ENCODE measurements around the gene PTPRN2. TPM values are rescaled to one million over a fixed set of nuclear protein-coding genes. Genes with fewer than 3 reads are reported as not detected.
"Not testable (repeated sequence)": the region's sequence is repeated elsewhere in the genome, so short reads cannot be mapped to it uniquely, and the experiment has no call there.

PTPRN2 gene
- total RNA-seq, 1 experiment from 2014 or later, result 3.8 TPM

- Histone ChIP-seq H3K9me3 (replicated peaks) (no peaks in the 10 kb centered on the region), H3K27me3 (no peaks in the 10 kb centered on the region), H3K4me3 (no peak overlapping the region), H3K27ac (no peak overlapping the region), H3K36me3 (no peaks in the 10 kb centered on the region), H3K4me1 (peaks cover 7% of the 10 kb centered on the region; the same call in 1 of the 2 replicates)
- no peak for DNase-seq
Observed at GRCh38 chr7:158343936-158344455, 243.6 kb downstream of the PTPRN2 start.

DNA sequence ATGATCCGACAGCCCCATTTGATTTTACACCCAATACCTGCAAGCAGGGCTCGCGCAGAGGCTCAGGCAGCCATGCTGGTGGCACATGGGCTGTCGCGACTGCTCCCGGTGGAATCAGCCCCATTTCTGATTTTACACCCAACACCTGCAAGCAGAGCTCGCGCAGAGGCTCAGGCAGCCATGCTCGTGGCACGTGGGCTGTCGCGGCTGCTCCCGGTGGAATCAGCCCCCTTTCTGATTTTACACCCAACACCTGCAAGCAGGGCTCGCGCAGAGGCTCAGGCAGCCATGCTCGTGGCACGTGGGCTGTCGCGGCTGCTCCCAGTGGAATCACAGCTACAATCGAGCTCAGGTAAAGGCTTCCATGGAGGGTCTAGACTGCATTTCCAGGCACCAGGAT, 244.1 kb downstream of the PTPRN2 start:
- Histone ChIP-seq H3K4me3 (no peak overlapping the region), H3K4me1 (peaks cover 7% of the 10 kb centered on the region; the same call in 1 of the 2 replicates), H3K27me3 (no peaks in the 10 kb centered on the region), H3K27ac (no peak overlapping the region), H3K9me3 (replicated peaks) (no peaks in the 10 kb centered on the region), H3K36me3 (no peaks in the 10 kb centered on the region)
- DNase-seq, result no peak

DNA sequence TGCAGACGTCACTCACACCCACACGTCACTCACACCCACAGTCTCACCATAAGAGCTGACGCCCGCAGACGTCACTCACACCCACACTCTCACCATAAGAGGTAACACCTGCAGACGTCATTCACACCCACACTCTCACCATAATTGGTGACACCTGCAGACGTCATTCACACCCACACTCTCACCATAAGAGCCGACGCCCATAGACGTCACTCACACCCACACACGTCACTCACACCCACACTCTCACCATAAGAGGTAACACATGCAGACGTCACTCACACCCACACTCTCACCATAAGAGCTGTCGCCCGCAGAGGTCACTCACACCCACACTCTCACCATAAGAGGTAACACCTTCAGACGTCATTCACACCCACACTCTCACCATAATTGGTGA, 246.5 kb downstream of the PTPRN2 start:
- DNase-seq; H3K4me1 ChIP-seq; H3K4me3 ChIP-seq; H3K36me3 ChIP-seq; H3K27me3 ChIP-seq; H3K27ac ChIP-seq; H3K9me3 ChIP-seq (replicated peaks): not testable (repeated sequence)

- DNase-seq; H3K4me3 ChIP-seq; H3K27ac ChIP-seq; H3K36me3 ChIP-seq; H3K27me3 ChIP-seq; H3K9me3 ChIP-seq (replicated peaks); H3K4me1 ChIP-seq: not testable (repeated sequence)
Observed at GRCh38 chr7:158336952-158337351, 250.7 kb downstream of the PTPRN2 start.

- not testable (repeated sequence) for H3K4me1 ChIP-seq; H3K27ac ChIP-seq; H3K9me3 ChIP-seq (replicated peaks); DNase-seq; H3K4me3 ChIP-seq; H3K36me3 ChIP-seq; H3K27me3 ChIP-seq
Observed at GRCh38 chr7:158332516-158332915, 255.1 kb downstream of the PTPRN2 start.

DNA sequence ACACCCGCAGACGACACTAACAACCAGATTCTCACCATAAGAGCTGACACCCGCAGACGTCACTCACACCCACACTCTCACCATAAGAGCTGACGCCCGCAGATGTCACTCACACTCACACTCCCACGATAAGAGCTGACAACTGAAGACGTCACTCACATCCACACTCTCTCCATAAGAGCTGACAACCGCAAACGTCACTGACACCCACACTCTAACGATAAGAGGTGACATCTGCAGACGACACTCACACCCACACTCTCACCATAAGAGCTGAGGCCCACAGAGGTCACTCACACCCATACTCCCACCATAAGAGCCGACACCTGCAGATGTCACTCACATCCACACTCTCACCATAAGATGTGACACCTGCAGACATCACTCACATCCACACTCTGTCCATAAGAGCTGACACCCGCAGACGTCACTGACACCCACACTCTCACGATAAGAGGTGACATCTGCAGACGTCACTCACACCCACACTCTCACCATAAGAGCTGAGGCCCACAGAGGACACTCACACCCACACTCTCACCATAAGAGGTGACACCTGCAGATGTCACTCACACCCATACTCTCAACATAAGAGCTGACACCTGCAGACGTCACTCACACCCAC, 255.7 kb downstream of the PTPRN2 start:
- DNase-seq, result peak; percentile 30 to 47
- not testable (repeated sequence) for H3K27me3 ChIP-seq; H3K9me3 ChIP-seq (replicated peaks); H3K27ac ChIP-seq; H3K4me3 ChIP-seq; H3K36me3 ChIP-seq; H3K4me1 ChIP-seq

- Histone ChIP-seq H3K27me3 (no peaks in the 10 kb centered on the region), H3K4me3 (no peak overlapping the region), H3K4me1 (no peaks in the 10 kb centered on the region), H3K9me3 (replicated peaks) (no peaks in the 10 kb centered on the region; the same call in 1 of the 2 replicates), H3K36me3 (no peaks in the 10 kb centered on the region), H3K27ac (no peak overlapping the region)
- no peak for DNase-seq
Observed at GRCh38 chr7:158329686-158330085, 257.9 kb downstream of the PTPRN2 start.

- H3K27me3 ChIP-seq, result no peaks in the 10 kb centered on the region
- DNase-seq, result no peak
- no peaks in the 10 kb centered on the region for H3K36me3 ChIP-seq
- no peaks in the 10 kb centered on the region for H3K4me1 ChIP-seq
- no peak overlapping the region for H3K4me3 ChIP-seq
- H3K9me3 ChIP-seq (replicated peaks), result no peaks in the 10 kb centered on the region; the same call in 1 of the 2 replicates
- H3K27ac ChIP-seq, result no peak overlapping the region
Observed at GRCh38 chr7:158329014-158329610, 258.5 kb downstream of the PTPRN2 start.

GRCh38 chr7:158328376-158329013, 259.1 kb downstream of the PTPRN2 start:
- no peaks in the 10 kb centered on the region for H3K36me3 ChIP-seq
- H3K4me1 ChIP-seq, result no peaks in the 10 kb centered on the region
- H3K9me3 ChIP-seq (replicated peaks), result no peaks in the 10 kb centered on the region; the same call in 1 of the 2 replicates
- DNase-seq, result no peak
- no peaks in the 10 kb centered on the region for H3K27me3 ChIP-seq
- no peak overlapping the region for H3K4me3 ChIP-seq
- no peak overlapping the region for H3K27ac ChIP-seq

DNA sequence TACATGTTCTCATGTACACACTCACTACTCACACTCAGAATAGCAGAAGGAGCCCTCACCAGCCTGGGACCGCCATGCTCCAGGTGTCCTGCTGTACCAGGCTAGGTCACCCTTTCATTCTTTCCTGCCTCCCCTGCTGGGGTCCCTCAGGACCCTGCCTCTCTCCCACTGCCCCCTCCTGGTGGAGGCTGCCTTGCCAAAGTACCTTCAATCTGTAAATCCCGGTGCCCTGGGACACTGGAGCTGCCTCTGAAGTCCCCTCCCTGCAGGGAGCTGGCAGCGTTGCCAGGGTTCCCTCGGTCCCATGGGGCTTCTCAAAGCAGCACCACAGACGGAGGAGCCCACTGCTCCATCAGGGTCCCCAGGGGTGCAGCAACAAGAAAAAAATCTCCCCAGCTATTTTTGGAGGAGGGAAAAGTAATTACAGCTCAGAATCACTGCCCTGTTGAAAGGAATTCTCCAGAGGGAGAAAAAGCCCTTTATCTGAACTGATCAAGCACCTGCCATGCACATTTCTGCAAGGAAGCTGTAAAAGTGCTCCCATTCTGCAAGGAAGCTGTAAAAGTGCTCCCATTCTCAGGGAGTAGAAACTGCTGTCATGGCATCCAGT, 259.9 kb downstream of the PTPRN2 start:
- Histone ChIP-seq H3K27me3 (no peaks in the 10 kb centered on the region; the same call in 1 of the 2 replicates), H3K36me3 (no peaks in the 10 kb centered on the region), H3K9me3 (replicated peaks) (no peaks in the 10 kb centered on the region; the same call in 1 of the 2 replicates), H3K4me3 (no peak overlapping the region), H3K4me1 (no peaks in the 10 kb centered on the region), H3K27ac (no peak overlapping the region)
- no peak for DNase-seq

DNA sequence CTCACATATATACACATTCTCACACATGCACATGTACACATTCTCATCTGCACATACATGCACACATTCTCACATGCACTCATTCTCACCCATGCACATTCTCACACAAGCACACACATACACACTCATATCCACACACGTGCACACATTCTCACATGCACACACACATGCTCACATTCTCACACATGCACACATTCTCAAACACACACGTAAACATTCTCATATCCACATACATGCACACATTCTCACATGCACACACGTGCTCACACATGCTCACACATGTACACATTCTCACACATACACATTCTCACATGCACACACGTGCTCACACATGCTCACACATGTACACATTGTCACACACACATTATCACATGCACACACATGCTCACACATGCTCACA, 260.6 kb downstream of the PTPRN2 start:
- no peak for DNase-seq
- Histone ChIP-seq H3K27ac (no peak overlapping the region), H3K27me3 (no peaks in the 10 kb centered on the region; the same call in 1 of the 2 replicates), H3K4me1 (no peaks in the 10 kb centered on the region), H3K9me3 (replicated peaks) (no peaks in the 10 kb centered on the region; the same call in 1 of the 2 replicates), H3K4me3 (no peak overlapping the region), H3K36me3 (no peaks in the 10 kb centered on the region)

GRCh38 chr7:158325530-158326381, 261.9 kb downstream of the PTPRN2 start:
- DNase-seq, result peak; percentile 17 to 27
- Histone ChIP-seq H3K27ac (no peak overlapping the region), H3K9me3 (replicated peaks) (no peaks in the 10 kb centered on the region; the same call in 1 of the 2 replicates), H3K36me3 (no peaks in the 10 kb centered on the region), H3K27me3 (no peaks in the 10 kb centered on the region; the same call in 1 of the 2 replicates), H3K4me3 (no peak overlapping the region), H3K4me1 (no peaks in the 10 kb centered on the region)

- Histone ChIP-seq H3K27me3 (no peaks in the 10 kb centered on the region; the same call in 1 of the 2 replicates), H3K4me3 (no peak overlapping the region), H3K4me1 (no peaks in the 10 kb centered on the region), H3K9me3 (replicated peaks) (no peaks in the 10 kb centered on the region; the same call in 1 of the 2 replicates), H3K27ac (no peak overlapping the region), H3K36me3 (no peaks in the 10 kb centered on the region)
- DNase-seq, result no peak
Observed at GRCh38 chr7:158324397-158325360, 262.9 kb downstream of the PTPRN2 start.
